GM12892 (cell line): ENCODE measurements around the gene KIF2C.

Source experiments
- POLR2A ChIP-seq: IDR thresholded peaks from 2 replicates; pipeline ENCODE4 v1.6.1; 2011; ENCODE audit warnings: low read depth, low read length, control low read depth
- POLR2AphosphoS5 ChIP-seq: IDR thresholded peaks from 2 replicates; pipeline ENCODE4 v1.6.1; 2011; ENCODE audit warnings: low read depth, low read length, control low read depth
- TAF1 ChIP-seq: IDR thresholded peaks from 2 replicates; pipeline ENCODE4 v1.6.1; 2011; ENCODE audit warnings: low read depth, mild to moderate bottlenecking, control low read depth, low read length, borderline replicate concordance

DNA sequence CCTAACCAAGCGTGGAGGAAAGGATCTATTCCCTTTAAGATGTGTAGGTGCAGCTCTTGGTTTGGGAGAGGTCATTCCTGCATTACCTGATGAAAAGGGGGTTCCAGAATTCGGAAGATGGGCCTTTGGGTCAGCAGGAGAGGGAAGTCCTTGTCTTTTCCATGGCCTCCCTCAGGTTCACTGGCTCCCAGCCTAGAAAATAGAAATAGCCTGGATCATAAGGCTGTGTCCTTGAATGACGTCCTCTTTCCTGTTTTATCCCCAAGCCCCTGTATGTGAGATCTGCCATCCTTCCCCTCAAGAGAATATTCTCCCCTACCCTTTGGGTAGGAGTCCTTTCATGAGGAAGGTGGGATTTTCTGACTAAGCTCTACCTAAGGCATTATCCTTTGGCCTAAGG lies 21.2 kb downstream of the KIF2C start:
- TF ChIP-seq POLR2A (no peak), POLR2AphosphoS5 (no peak), TAF1 (no peak)
